AG10803 (cell line): Measurements from ENCODE around the gene PRKCE.
A peak's percentile ranks its signal among the peaks of the same experiment; 100 is the strongest.

Source experiments
- DNase-seq: peaks from one replicate; pipeline ENCODE4 v3.0.0; 2010; ENCODE audit warnings: low read depth
- H3K4me3 ChIP-seq: 2 replicates; pipeline ENCODE4 v1.5.1; 2011; ENCODE audit warnings: mild to moderate bottlenecking, low read length, control low read depth
- TF ChIP-seq, protein P1 (sequence below): conservative IDR thresholded peaks from 2 replicates; pipeline ENCODE4 v1.5.1; 2011; ENCODE audit warnings: mild to moderate bottlenecking, low read length, control low read depth, inconsistent platforms

The PRKCE gene

DNA sequence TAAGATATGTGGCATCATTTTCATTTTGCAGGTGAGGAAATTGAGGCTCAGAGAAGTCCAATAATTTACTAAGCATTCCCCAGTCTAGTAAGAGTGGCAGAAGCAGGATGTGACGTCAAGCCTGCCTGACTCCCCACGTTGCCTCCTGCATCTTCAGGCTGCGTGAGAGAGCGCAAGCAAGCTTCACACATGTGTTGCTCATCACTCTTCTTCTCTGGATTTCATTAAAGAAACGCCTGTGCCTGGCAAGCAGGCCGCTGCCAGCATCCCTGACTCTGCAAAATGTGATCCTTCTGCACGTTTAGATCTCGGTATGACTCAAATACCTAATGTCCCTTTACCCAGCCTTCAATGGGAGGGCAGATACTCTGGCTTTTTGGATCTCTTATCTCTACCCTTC lies 96.8 kb downstream of the PRKCE start:
- DNase-seq, result peak; percentile 99
- H3K4me3 ChIP-seq, result peak overlapping the region; percentile 1
- TF ChIP-seq, protein P1, sequence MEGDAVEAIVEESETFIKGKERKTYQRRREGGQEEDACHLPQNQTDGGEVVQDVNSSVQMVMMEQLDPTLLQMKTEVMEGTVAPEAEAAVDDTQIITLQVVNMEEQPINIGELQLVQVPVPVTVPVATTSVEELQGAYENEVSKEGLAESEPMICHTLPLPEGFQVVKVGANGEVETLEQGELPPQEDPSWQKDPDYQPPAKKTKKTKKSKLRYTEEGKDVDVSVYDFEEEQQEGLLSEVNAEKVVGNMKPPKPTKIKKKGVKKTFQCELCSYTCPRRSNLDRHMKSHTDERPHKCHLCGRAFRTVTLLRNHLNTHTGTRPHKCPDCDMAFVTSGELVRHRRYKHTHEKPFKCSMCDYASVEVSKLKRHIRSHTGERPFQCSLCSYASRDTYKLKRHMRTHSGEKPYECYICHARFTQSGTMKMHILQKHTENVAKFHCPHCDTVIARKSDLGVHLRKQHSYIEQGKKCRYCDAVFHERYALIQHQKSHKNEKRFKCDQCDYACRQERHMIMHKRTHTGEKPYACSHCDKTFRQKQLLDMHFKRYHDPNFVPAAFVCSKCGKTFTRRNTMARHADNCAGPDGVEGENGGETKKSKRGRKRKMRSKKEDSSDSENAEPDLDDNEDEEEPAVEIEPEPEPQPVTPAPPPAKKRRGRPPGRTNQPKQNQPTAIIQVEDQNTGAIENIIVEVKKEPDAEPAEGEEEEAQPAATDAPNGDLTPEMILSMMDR, result no peak

DNA sequence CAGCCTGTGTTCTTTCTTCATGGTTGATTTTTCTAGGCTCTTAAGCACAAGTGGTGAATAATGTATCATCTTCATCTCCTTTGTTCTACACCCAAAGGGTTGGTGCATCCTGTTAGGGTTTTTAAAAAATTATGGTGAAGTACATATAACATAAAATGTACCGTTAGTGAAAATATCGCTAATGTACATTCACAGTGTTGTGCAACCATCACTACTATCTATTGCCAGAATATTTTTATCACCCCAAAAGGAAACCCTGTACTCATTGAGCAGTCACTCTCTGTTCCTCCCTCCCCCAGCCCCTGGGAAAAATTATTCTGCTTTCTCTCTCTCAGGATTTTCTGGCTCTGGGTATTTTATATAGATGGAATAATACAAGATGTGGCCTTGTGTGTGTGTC lies 98.5 kb downstream of the PRKCE start:
- no peak for DNase-seq
- TF ChIP-seq, protein P1, result no peak
- H3K4me3 ChIP-seq, result no peak overlapping the region

DNA sequence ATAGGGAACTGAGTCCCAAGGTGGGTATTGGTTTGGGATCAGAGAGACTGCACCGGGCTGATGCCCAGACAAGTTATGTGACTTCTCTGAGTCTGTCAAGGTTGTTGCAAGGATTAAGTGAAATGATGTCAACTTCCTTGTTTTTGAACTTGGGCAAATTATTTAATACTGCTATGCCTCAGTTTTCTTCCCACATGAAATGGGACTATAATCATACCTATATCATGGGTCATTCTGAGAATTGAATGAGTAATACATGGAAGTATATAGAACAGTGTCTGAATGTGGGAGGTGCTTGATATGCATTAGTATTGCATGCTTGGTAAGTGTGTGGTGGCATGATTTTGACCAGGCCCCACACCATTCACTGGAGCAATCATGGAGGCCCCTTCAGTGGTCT lies 99.0 kb downstream of the PRKCE start:
- TF ChIP-seq, protein P1, result no peak

DNA sequence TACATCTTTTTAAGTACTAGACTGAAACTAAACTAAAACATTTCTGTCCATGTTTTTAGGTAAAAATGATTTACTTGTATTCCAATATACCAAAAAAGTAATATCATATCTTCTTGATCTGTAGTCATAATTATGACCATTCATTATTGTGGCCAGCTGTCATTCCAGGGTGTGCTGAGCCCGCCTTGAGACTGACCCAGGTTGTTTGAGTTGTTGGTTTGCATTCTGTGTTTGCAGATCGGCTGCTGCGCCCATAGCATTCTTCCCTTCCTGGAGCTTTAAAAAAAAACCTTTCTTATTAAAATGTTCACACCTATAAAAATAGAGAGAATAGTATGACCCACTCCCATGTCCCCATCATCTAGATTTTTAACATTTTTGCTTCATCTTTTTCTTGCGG lies 101.9 kb downstream of the PRKCE start:
- DNase-seq, result no peak
- TF ChIP-seq, protein P1, result no peak
- no peak overlapping the region for H3K4me3 ChIP-seq

More for the DNA sequence above, 99.0 kb downstream of the PRKCE start:
- H3K4me3 ChIP-seq, result no peak overlapping the region
- DNase-seq, result no peak

DNA sequence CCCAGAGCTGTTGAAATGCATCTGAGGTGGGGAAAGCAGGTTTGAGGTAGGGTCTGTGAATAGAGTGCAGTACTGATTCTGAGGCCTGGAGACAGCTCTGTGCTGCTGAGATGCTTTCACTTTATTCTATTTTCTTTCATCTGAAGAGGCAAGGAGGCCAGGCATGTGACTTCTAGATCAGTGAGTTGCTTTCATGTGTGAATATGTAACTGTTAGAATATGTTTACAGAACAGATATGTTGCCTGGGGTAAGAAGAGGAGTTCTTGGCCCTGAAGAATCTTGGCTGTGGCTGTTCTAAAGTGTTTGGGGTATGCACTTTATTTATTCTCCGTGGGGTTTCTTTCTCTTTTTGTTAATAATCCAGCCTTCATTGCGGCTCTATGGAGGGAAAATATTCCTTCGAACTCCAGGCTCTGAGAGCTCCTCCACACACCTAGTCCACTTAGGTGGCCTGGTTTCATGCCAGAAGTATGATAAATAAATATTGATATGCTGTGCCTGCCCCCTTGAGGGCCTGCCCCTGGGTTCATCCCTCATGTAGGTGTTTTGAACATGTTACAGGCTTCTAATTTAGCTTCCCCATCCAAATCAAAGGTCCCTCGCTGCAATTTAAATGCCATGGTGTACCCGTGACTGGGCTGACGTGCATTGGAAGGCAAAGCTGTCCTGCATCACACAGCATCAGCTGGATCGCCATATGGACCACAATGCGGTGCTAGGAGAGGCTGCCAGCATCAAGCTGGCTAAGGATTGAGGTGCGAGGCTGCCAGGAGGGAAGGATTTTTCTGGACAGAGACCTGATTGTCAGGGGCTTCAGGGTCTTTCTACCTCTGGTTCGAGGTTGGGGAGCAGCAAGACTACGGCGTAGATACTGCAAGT lies 102.9 kb downstream of the PRKCE start:
- no peak for DNase-seq
- TF ChIP-seq, protein P1, result no peak
- H3K4me3 ChIP-seq, result no peak overlapping the region

DNA sequence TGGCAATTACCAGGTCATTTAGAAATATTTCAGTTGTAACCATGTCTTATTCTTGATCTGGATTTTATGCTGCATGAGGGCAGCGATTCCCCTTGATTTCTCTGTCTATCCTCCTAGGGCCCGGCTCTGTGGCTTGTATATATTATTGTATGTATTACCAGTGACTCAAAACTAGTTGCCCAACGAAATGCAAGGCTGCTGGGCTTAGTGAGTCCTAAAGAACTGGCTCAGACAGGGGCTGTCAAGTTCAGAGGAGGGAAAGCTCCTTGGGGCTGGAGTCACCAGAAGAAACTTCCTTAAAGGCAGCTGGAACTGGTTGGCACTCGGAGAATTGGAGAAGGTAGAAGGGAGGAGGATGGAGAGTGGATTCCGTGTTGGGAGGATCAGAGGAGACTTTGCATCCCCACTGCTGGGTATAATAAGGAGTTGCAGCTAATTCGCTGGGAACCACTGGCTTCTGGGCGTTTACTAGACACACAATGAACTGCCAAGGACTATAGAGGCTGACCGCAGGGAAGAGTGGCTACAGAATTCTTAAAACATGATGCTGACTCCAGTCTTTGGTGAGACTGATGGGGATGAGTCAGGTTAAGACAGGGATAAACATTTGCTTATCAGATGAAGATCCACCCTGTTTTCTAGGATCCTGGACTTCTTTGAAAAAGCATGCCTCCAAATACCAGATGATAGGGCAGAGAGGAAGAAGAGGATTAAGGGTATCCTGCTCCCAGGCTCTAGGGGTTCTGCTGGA lies 104.3 kb downstream of the PRKCE start:
- TF ChIP-seq, protein P1, result peak; percentile 19
- no peak overlapping the region for H3K4me3 ChIP-seq
- peak; percentile 92 for DNase-seq
